Peyer's patch (tissue), 4 donors: ENCODE data around the gene FSTL5.

Experiments used
- POLR2A ChIP-seq, 2 donors: fragments of 450-650 bp; IDR thresholded peaks; one replicate each; pipeline ENCODE4 v1.5.1; 2017; ENCODE audit warnings: antibody characterized with exemption in 2 of 2, mild to moderate bottlenecking in 2 of 2, moderate library complexity in 2 of 2
- TF ChIP-seq, protein P1 (sequence below), 6 experiments: fragments of 450-650 bp in 4 of 6; fragments of 200-600 bp in 2 of 6; sonication (generic) in 1 of 6; IDR thresholded peaks; one replicate each; pipeline ENCODE4 v1.5.1; 2017 to 2019; ENCODE audit warnings: antibody characterized with exemption in 6 of 6, mild to moderate bottlenecking in 3 of 6, moderate library complexity in 1 of 6

DNA sequence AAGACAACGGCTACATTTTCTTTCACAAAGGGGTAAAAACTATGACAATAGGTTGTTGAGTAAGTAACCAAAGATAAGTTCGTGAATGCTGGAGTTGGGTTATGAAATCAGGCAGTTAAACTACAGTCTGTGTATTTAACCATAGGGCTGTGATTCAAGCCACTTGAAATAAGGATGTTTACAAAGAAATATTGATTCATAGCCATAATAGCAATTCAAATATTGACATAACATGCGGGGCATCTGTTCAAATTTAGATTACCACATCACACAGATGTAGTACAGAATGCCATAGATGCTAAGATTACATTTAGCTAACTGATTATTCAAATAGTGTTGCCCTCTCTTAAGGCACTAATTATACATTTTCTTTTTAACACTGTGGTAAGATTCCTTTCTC, 364.1 kb downstream of the FSTL5 start:
- TF ChIP-seq, protein P1, sequence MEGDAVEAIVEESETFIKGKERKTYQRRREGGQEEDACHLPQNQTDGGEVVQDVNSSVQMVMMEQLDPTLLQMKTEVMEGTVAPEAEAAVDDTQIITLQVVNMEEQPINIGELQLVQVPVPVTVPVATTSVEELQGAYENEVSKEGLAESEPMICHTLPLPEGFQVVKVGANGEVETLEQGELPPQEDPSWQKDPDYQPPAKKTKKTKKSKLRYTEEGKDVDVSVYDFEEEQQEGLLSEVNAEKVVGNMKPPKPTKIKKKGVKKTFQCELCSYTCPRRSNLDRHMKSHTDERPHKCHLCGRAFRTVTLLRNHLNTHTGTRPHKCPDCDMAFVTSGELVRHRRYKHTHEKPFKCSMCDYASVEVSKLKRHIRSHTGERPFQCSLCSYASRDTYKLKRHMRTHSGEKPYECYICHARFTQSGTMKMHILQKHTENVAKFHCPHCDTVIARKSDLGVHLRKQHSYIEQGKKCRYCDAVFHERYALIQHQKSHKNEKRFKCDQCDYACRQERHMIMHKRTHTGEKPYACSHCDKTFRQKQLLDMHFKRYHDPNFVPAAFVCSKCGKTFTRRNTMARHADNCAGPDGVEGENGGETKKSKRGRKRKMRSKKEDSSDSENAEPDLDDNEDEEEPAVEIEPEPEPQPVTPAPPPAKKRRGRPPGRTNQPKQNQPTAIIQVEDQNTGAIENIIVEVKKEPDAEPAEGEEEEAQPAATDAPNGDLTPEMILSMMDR (IDR thresholded peaks at IDR 0.05): no peak
- TF ChIP-seq POLR2A (IDR thresholded peaks at IDR 0.05): no peak
